Suprapubic skin (tissue), 4 donors: ENCODE data around the gene PLCB1.

ENCODE experiments used
- CTCF ChIP-seq, 2 donors: fragments of 200-600 bp in 1 of 2; fragments of 450-650 bp in 1 of 2; sonication (generic) in 1 of 2; IDR thresholded peaks; one replicate each; pipeline ENCODE4 v1.5.1; 2016 to 2019; ENCODE audit warnings: antibody characterized with exemption in 2 of 2, mild to moderate bottlenecking in 1 of 2, moderate library complexity in 1 of 2
- POLR2A ChIP-seq, 2 donors: fragments of 450-650 bp; IDR thresholded peaks; one replicate each; pipeline ENCODE4 v1.6.1; 2017; ENCODE audit warnings: antibody characterized with exemption in 2 of 2, mild to moderate bottlenecking in 2 of 2, moderate library complexity in 2 of 2
- POLR2AphosphoS5 ChIP-seq, 3 donors: sonication (generic); formaldehyde crosslinking; IDR thresholded peaks; one replicate each; pipeline ENCODE4 v1.6.1; 2017; ENCODE audit warnings: antibody characterized with exemption in 3 of 3

GRCh38 chr20:8335495-8336195 is 203.6 kb downstream of the PLCB1 start:
- TF ChIP-seq CTCF (IDR thresholded peaks at IDR 0.05) = no peak
- no peak for TF ChIP-seq POLR2A (IDR thresholded peaks at IDR 0.05)
- no peak for TF ChIP-seq POLR2AphosphoS5 (IDR thresholded peaks at IDR 0.05)
